Right atrium auricular region (tissue), 2 donors: ENCODE measurements around the gene CROCC. TPM values are rescaled to one million over a fixed set of nuclear protein-coding genes. Genes with fewer than 3 reads are reported as not detected.

ENCODE experiments used
- DNase-seq: peaks from one replicate; pipeline ENCODE4 v3.0.0-alpha.2; 2019; ENCODE audit warnings: low spot score
- H3K27ac ChIP-seq, 2 donors: fragments of 200-600 bp; sonication (generic); 1 replicate in 1 of 2; 2 replicates in 1 of 2; pipeline ENCODE4 v1.5.1; 2016 to 2019
- H3K27me3 ChIP-seq, 2 donors: fragments of 200-600 bp; sonication (generic); one replicate each; pipeline versions ENCODE4 v1.5.1 to v1.6.0; 2017 to 2019
- H3K36me3 ChIP-seq: fragments of 200-600 bp; sonication (generic); one replicate; pipeline ENCODE4 v1.5.1; 2016
- H3K4me1 ChIP-seq, 2 donors: fragments of 200-600 bp; sonication (generic); one replicate each; pipeline versions ENCODE4 v1.5.1 to v1.6.0; 2017 to 2019
- H3K4me3 ChIP-seq, 2 donors: fragments of 200-600 bp; sonication (generic); 1 replicate in 1 of 2; 2 replicates in 1 of 2; pipeline ENCODE4 v1.5.1; 2017 to 2019; ENCODE audit warnings: mild to moderate bottlenecking in 1 of 2, moderate library complexity in 1 of 2
- H3K9me3 ChIP-seq, 2 donors: fragments of 200-600 bp; sonication (generic); one replicate each; pipeline ENCODE4 v1.5.1; 2019
- CTCF ChIP-seq, 2 donors: fragments of 200-600 bp; sonication (generic); IDR thresholded peaks; one replicate each; pipeline ENCODE4 v1.5.1; 2019; ENCODE audit warnings: antibody characterized with exemption in 2 of 2
- total RNA-seq, 2 donors: library from RNA; depleted of rRNA; stranded (reverse); fragments of >200 nt; gene quantifications; one replicate each; pipeline ENCODE4 v1.1.0, GENCODE V29; 2016

The CROCC gene
- total RNA-seq, 2 donors from 2014 or later, result 10.0 to 11.7 TPM

GRCh38 chr1:16972189-16972895 lies 50.6 kb downstream of the CROCC start:
- H3K27ac ChIP-seq, result no peak overlapping the region
- no peak for TF ChIP-seq CTCF (IDR thresholded peaks at IDR 0.05)

GRCh38 chr1:16973215-16973614 lies 51.5 kb downstream of the CROCC start:
- no peak overlapping the region for H3K4me3 ChIP-seq
- H3K27me3 ChIP-seq, result no peaks in the 10 kb centered on the region
- H3K36me3 ChIP-seq, result no peaks in the 10 kb centered on the region
- DNase-seq, result no peak
- no peak for TF ChIP-seq CTCF (IDR thresholded peaks at IDR 0.05)
- no peak overlapping the region for H3K27ac ChIP-seq
- no peaks in the 10 kb centered on the region for H3K4me1 ChIP-seq
- H3K9me3 ChIP-seq, result no peaks in the 10 kb centered on the region

More at GRCh38 chr1:16972189-16972895, 50.6 kb downstream of the CROCC start:
- Histone ChIP-seq H3K4me3 (no peak overlapping the region), H3K9me3 (no peaks in the 10 kb centered on the region), H3K36me3 (no peaks in the 10 kb centered on the region), H3K4me1 (peaks cover 0 to 6% of the 10 kb centered on the region in 2 donors), H3K27me3 (no peaks in the 10 kb centered on the region)
- no peak for DNase-seq

- Histone ChIP-seq H3K27me3 (no peaks in the 10 kb centered on the region), H3K36me3 (no peaks in the 10 kb centered on the region), H3K9me3 (no peaks in the 10 kb centered on the region), H3K27ac (no peak overlapping the region), H3K4me3 (no peak overlapping the region), H3K4me1 (peaks cover 0 to 18% of the 10 kb centered on the region in 2 donors)
- no peak for DNase-seq
- no peak for TF ChIP-seq CTCF (IDR thresholded peaks at IDR 0.05)
Measured at GRCh38 chr1:16975211-16975610, 53.5 kb downstream of the CROCC start.

- Histone ChIP-seq H3K9me3 (no peaks in the 10 kb centered on the region), H3K27me3 (no peaks in the 10 kb centered on the region), H3K36me3 (no peaks in the 10 kb centered on the region), H3K27ac (no peak overlapping the region), H3K4me1 (peaks cover 0 to 24% of the 10 kb centered on the region in 2 donors), H3K4me3 (no peak overlapping the region)
- no peak for TF ChIP-seq CTCF (IDR thresholded peaks at IDR 0.05)
- DNase-seq, result no peak
Measured at GRCh38 chr1:16975838-16976237, 54.1 kb downstream of the CROCC start.

- DNase-seq, result no peak
- no peaks in the 10 kb centered on the region for H3K9me3 ChIP-seq
- H3K27ac ChIP-seq, result no peak overlapping the region
- H3K27me3 ChIP-seq, result no peaks in the 10 kb centered on the region
- H3K36me3 ChIP-seq, result no peaks in the 10 kb centered on the region
- no peak overlapping the region for H3K4me3 ChIP-seq
- peaks cover 0 to 24% of the 10 kb centered on the region in 2 donors for H3K4me1 ChIP-seq
- no peak for TF ChIP-seq CTCF (IDR thresholded peaks at IDR 0.05)
Measured at GRCh38 chr1:16976966-16977365, 55.2 kb downstream of the CROCC start.

- H3K4me1 ChIP-seq, result peaks cover 0 to 24% of the 10 kb centered on the region in 2 donors
- no peak overlapping the region for H3K4me3 ChIP-seq
- H3K27ac ChIP-seq, result no peak overlapping the region
- TF ChIP-seq CTCF (IDR thresholded peaks at IDR 0.05), result no peak
- H3K36me3 ChIP-seq, result no peaks in the 10 kb centered on the region
- no peak for DNase-seq
- no peaks in the 10 kb centered on the region for H3K9me3 ChIP-seq
- no peaks in the 10 kb centered on the region for H3K27me3 ChIP-seq
Measured at GRCh38 chr1:16977377-16977776, 55.6 kb downstream of the CROCC start.
